CD4-positive, alpha-beta memory T cell (primary cell): ENCODE data around the gene NHLRC4. TPM values are rescaled to one million over a fixed set of nuclear protein-coding genes. Genes with fewer than 3 reads are reported as not detected.
A peak's percentile ranks its signal among the peaks of the same experiment; 100 is the strongest.

ENCODE experiments used
- CTCF ChIA-PET: fragments of 350-600 bp; sonication (Branson Sonifier 250); formaldehyde crosslinking; loops from one replicate; lab custom pipeline; 2021; ENCODE audit warnings: inconsistent platforms; ENCODE audit not compliant: partially characterized antibody; lab: Charles Lee
- POLR2A ChIA-PET: fragments of 350-600 bp; sonication (Branson Sonifier 250); formaldehyde crosslinking; loops from one replicate; lab custom pipeline; 2021; ENCODE audit not compliant: partially characterized antibody; lab: Charles Lee
- DNase-seq, 5 donors: peaks; one replicate each; pipeline versions ENCODE4 v3.0.0 to v3.0.0-alpha.2; 2020 to 2022; ENCODE audit warnings: mixed read lengths in 1 of 5
- H3K27ac ChIP-seq: one replicate; pipeline ENCODE4 v1.7.0; 2013; ENCODE audit warnings: low read depth, low read length
- H3K27me3 ChIP-seq: 2 replicates; pipeline ENCODE4 v1.7.0; 2013; ENCODE audit warnings: mild to moderate bottlenecking, low read length, moderate library complexity; ENCODE audit not compliant: insufficient read depth
- H3K36me3 ChIP-seq: 2 replicates; pipeline ENCODE4 v1.7.0; 2013; ENCODE audit warnings: mild to moderate bottlenecking, low read length, moderate library complexity; ENCODE audit not compliant: insufficient read depth
- H3K4me1 ChIP-seq: 2 replicates; pipeline ENCODE4 v1.7.0; 2013; ENCODE audit warnings: mild to moderate bottlenecking, low read length, moderate library complexity; ENCODE audit not compliant: insufficient read depth
- H3K4me3 ChIP-seq, 2 donors: one replicate each; pipeline ENCODE4 v1.7.0; 2013; ENCODE audit warnings: low read length in 2 of 2, mild to moderate bottlenecking in 1 of 2
- H3K9me3 ChIP-seq, 2 donors: one replicate each; pipeline ENCODE4 v1.7.0; 2013; ENCODE audit warnings: low read length in 2 of 2, control low read depth in 1 of 2; ENCODE audit not compliant: control insufficient read depth in 1 of 2
- H3K27ac Mint-ChIP-seq, 7 donors: one replicate each; pipeline ENCODE4 v1.8.0; 2020 to 2021; ENCODE audit warnings: mixed read lengths in 7 of 7, mild to moderate bottlenecking in 6 of 7, inconsistent platforms in 3 of 7, moderate library complexity in 3 of 7
- H3K27me3 Mint-ChIP-seq, 2 donors: one replicate each; pipeline ENCODE4 v1.8.0; 2020 to 2021; ENCODE audit warnings: mixed read lengths in 2 of 2
- H3K36me3 Mint-ChIP-seq, 2 donors: one replicate each; pipeline ENCODE4 v1.8.0; 2020 to 2021; ENCODE audit warnings: mixed read lengths in 2 of 2, inconsistent platforms in 1 of 2, mild to moderate bottlenecking in 1 of 2
- H3K4me1 Mint-ChIP-seq, 4 donors: one replicate each; pipeline ENCODE4 v1.8.0; 2020 to 2021; ENCODE audit warnings: mixed read lengths in 4 of 4, mild to moderate bottlenecking in 1 of 4
- H3K4me3 Mint-ChIP-seq, 8 donors: one replicate each; pipeline ENCODE4 v1.8.0; 2020 to 2021; ENCODE audit warnings: mixed read lengths in 8 of 8, mild to moderate bottlenecking in 7 of 8, moderate library complexity in 6 of 8, inconsistent platforms in 3 of 8
- H3K9me3 Mint-ChIP-seq, 8 donors: one replicate each; pipeline ENCODE4 v1.8.0; 2020 to 2021; ENCODE audit warnings: mixed read lengths in 8 of 8, mild to moderate bottlenecking in 5 of 8, inconsistent platforms in 3 of 8, moderate library complexity in 1 of 8
- intact Hi-C: fragments of 100-400 bp; cut with micrococcal nuclease; formaldehyde crosslinking; loops from one replicate; pipeline ENCODE4 v1.15.1; 2023
- polyA plus RNA-seq, 2 donors: library from polyadenylated mRNA; unstranded; fragments of 300-500 nt; fragmentation: Illumina TruSeq; gene quantifications; one replicate each; pipeline ENCODE4 v1.2.3, GENCODE V29; 2021
- total RNA-seq, 2 experiments: library from RNA; stranded (reverse); gene quantifications; one replicate each; pipeline ENCODE4 v1.2.3, GENCODE V29; 2021

NHLRC4 gene
- total and polyA plus RNA-seq, 4 experiments from 2014 or later: 2.1 to 3.2 (median 2.5) TPM

DNA sequence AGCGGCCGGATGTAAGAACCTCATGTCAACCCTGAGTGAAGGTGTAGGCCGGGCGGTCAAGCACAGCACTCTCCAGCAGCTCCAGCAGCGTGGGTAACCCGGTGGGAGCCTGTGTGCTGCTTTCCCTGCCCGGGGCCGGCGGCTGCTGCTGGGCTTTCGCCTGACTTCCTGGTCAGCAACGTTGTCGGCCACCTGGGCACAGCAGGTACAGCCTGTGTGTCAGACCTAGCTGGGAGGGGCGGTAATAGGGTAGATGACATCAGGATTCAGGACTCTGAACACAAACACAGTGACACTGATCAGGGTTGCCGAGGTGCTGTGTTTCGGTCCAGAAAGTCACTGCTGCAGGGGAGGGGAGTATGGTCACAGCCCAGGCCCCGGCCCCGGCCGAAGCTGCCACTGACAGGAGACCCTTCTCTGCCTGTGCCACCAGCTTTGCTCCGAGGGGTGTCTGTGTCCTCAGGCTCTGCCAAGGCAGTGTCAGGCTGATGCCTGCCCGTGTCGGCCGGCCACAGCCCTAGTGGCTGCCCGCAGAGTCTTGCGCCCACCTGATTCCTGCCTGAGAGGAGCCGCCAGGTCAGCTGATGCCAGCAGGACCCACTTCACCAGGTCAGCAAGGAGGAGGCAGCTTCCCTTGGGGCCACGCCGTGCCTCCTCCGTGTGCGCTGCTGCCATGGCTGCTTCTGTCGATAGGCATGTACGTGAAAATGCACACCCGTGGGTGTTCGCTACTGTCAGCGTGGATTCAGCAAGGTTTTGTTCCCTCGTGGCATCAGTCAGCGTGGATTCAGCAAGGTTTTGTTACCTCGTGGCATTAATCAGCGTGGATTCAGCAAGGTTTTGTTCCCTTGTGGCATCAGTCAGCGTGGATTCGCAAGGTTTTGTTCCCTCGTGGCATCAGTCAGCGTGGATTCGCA, 32.3 kb downstream of the NHLRC4 start:
- Histone ChIP-seq H3K27ac (no peak overlapping the region), H3K27me3 (no peaks in the 10 kb centered on the region), H3K4me1 (no peaks in the 10 kb centered on the region), H3K36me3 (peaks cover 7% of the 10 kb centered on the region), H3K4me3 (no peak overlapping the region), H3K9me3 (no peaks in the 10 kb centered on the region)
- ChIA-PET POLR2A (interaction anchor here (0.9 kb wide), 1 partner anchor 10 kb away, joined by 3 read pairs; no protein-coding TSS in a partner anchor), CTCF (no interaction called here)
- intact Hi-C loops: no loop called here
- no peak overlapping the region for H3K4me3 Mint-ChIP-seq
- H3K36me3 Mint-ChIP-seq: peaks cover 3 to 10% of the 10 kb centered on the region in 2 donors
- peaks cover 0 to 2% (median 0%) of the 10 kb centered on the region in 8 donors for H3K9me3 Mint-ChIP-seq
- peaks cover 5 to 25% (median 11%) of the 10 kb centered on the region in 4 donors for H3K4me1 Mint-ChIP-seq
- H3K27ac Mint-ChIP-seq: no peak overlapping the region
- no peaks in the 10 kb centered on the region for H3K27me3 Mint-ChIP-seq
- no peak for DNase-seq

DNA sequence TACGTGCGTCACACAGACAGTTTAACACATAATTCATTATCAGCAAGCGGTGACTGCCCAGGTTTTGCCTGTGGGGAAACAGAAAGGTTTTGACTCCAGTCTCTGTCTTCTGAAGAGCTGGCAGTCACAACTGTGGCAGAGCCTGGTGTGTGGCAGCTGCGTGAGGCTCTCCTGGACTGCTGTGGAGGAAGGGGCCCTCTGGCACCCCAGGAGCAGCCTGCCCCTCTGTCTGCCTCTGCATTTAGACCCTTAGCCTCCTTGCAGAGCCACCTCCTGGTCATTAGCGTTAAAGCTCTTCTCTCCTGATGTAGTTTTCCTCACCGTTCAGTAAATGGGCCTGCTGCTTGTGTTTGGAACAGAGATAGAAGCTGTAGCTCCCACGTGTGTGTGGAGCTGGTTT, 34.0 kb downstream of the NHLRC4 start:
- H3K36me3 Mint-ChIP-seq: peaks cover 7 to 9% of the 10 kb centered on the region in 2 donors
- Histone ChIP-seq H3K4me1 (no peaks in the 10 kb centered on the region), H3K9me3 (no peaks in the 10 kb centered on the region), H3K36me3 (peaks cover 7% of the 10 kb centered on the region), H3K27ac (no peak overlapping the region), H3K4me3 (no peak overlapping the region), H3K27me3 (no peaks in the 10 kb centered on the region)
- no peak for DNase-seq
- no peaks in the 10 kb centered on the region for H3K27me3 Mint-ChIP-seq
- H3K27ac Mint-ChIP-seq: no peak overlapping the region
- H3K4me3 Mint-ChIP-seq: no peak overlapping the region
- CTCF ChIA-PET: no interaction called here
- H3K9me3 Mint-ChIP-seq: peaks cover 0 to 2% (median 0%) of the 10 kb centered on the region in 8 donors
- POLR2A ChIA-PET: no interaction called here
- peaks cover 4 to 14% (median 10%) of the 10 kb centered on the region in 4 donors for H3K4me1 Mint-ChIP-seq
- intact Hi-C loops: no loop called here

DNA sequence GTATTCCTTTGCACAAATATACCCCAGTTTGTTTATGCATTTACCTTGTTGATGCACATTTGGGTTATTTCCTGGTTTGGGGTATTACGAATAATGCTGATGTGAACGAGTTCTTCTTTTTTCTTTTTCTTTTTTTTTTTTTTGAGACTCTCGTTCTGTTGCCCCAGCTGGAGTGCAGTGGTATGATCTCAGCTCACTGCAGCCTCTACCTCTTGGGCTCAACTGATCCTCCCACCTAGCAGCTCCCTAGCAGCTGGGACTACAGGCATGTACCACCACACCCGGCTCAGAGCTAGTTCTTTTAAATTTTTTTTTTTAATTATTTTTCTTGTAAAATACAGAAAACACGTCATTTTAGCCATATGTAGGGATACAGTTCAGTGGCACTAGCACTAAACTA, 37.1 kb downstream of the NHLRC4 start:
- Mint-ChIP-seq H3K27me3 (no peaks in the 10 kb centered on the region), H3K36me3 (peaks cover 0 to 4% of the 10 kb centered on the region in 2 donors), H3K27ac (no peak overlapping the region), H3K9me3 (no peaks in the 10 kb centered on the region), H3K4me1 (peaks cover 0 to 14% (median 6%) of the 10 kb centered on the region in 4 donors), H3K4me3 (no peak overlapping the region)
- no peak overlapping the region for H3K4me3 ChIP-seq
- intact Hi-C loops: no loop called here
- no peaks in the 10 kb centered on the region for H3K27me3 ChIP-seq
- H3K36me3 ChIP-seq: peaks cover 3% of the 10 kb centered on the region
- no peaks in the 10 kb centered on the region for H3K4me1 ChIP-seq
- no peak overlapping the region for H3K27ac ChIP-seq
- ChIA-PET CTCF (no interaction called here), POLR2A (no interaction called here)
- no peaks in the 10 kb centered on the region for H3K9me3 ChIP-seq
- DNase-seq: no peak

DNA sequence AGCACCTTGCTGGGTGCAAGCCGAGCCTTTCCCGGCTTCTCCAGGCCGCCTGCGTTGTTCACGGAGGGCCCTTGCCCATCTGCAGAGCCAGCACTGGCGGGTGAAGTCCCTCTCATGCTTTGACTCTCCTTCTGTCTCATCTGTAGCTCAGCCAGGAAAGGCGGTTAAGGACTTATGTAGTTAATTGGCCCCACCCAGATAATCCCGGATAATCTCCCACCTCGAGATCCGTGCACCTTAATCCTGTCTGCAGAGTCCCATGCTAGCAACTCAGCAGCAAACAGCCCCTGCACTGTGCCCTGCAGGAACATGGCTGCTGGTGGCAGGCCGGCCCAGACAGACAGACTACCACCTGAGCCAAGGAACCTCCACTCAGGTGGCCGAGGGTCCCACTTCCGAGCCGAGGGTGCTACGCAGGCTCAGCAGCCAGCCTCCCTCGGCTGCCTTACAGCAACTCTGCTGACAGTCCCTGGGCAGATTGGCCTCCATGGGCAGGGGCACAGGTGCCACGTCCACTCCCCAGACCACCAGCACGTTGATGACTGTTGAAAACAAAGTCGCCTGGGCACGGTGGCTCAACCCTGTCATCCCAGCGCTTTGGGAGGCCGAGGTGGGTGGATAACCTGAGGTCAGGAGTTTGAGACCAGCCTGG, 40.0 kb downstream of the NHLRC4 start:
- Histone ChIP-seq H3K36me3 (no peaks in the 10 kb centered on the region), H3K27ac (no peak overlapping the region), H3K4me1 (no peaks in the 10 kb centered on the region), H3K9me3 (no peaks in the 10 kb centered on the region), H3K27me3 (no peaks in the 10 kb centered on the region), H3K4me3 (no peak overlapping the region)
- no peak overlapping the region for H3K4me3 Mint-ChIP-seq
- peaks cover 0 to 4% of the 10 kb centered on the region in 2 donors for H3K36me3 Mint-ChIP-seq
- intact Hi-C loops: no loop called here
- ChIA-PET POLR2A (no interaction called here), CTCF (no interaction called here)
- H3K4me1 Mint-ChIP-seq: peaks cover 2 to 22% (median 7%) of the 10 kb centered on the region in 4 donors
- DNase-seq: no peak
- H3K9me3 Mint-ChIP-seq: no peaks in the 10 kb centered on the region
- no peaks in the 10 kb centered on the region for H3K27me3 Mint-ChIP-seq
- H3K27ac Mint-ChIP-seq: no peak overlapping the region

DNA sequence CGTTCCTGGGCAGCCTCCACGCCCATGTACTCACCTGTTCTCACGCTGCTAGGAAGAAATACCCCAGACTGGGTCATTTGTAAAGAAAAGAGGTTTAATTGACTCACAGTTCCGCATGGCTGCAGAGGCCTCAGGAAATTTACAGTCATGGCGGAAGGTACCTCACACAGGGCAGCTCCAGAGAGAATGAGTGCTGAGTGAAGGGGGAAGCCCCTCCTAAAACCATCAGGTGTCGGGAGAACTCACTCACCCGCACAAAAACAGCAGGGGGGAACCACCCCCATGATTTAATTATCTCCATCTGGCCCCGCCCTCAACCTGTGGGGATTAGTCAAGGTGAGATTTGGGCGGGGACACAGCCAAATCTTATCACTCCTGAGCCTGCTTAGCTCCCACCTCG, 41.2 kb downstream of the NHLRC4 start:
- no peak for DNase-seq
- Mint-ChIP-seq H3K36me3 (peaks cover 0 to 4% of the 10 kb centered on the region in 2 donors), H3K27ac (no peak overlapping the region), H3K27me3 (no peaks in the 10 kb centered on the region), H3K9me3 (no peaks in the 10 kb centered on the region), H3K4me3 (no peak overlapping the region), H3K4me1 (peaks cover 2 to 16% (median 6%) of the 10 kb centered on the region in 4 donors)
- no peak overlapping the region for H3K4me3 ChIP-seq
- H3K27ac ChIP-seq: no peak overlapping the region
- POLR2A ChIA-PET: no interaction called here
- CTCF ChIA-PET: no interaction called here
- intact Hi-C loops: no loop called here
- H3K9me3 ChIP-seq: no peaks in the 10 kb centered on the region
- no peaks in the 10 kb centered on the region for H3K36me3 ChIP-seq
- no peaks in the 10 kb centered on the region for H3K4me1 ChIP-seq
- H3K27me3 ChIP-seq: no peaks in the 10 kb centered on the region

DNA sequence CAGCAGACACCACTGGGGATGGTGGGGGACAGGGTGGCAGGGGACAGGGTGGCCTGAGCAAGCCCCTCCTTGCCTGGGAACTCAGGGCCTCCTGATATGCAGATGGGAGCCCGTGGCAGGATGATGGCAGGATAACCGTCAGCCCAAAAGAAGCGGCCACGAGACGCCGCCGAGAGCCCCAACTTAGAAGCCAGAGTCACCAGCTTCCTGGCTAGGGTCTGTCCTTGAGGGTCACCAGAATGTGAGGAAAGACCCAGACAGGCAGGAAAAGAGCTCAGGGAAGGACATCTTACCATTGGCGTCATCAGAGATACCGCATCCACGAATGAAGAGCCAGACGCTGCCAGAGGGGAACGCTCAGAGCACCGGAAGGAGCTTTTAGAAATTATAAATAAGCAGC, 42.5 kb downstream of the NHLRC4 start:
- intact Hi-C loops: no loop called here
- H3K9me3 ChIP-seq: no peaks in the 10 kb centered on the region
- H3K27me3 ChIP-seq: no peaks in the 10 kb centered on the region
- ChIA-PET CTCF (interaction anchor here (1.1 to 2.1 kb wide), 2 partner anchors 14 to 31 kb away, joined by 3 to 4 read pairs; no protein-coding TSS in a partner anchor), POLR2A (interaction anchor here (1.1 kb wide), 1 partner anchor 27 kb away, joined by 3 read pairs; the partner anchor contains the start of gene METTL26)
- H3K36me3 ChIP-seq: no peaks in the 10 kb centered on the region
- no peak overlapping the region for H3K27ac ChIP-seq
- no peak overlapping the region for H3K4me3 Mint-ChIP-seq
- H3K9me3 Mint-ChIP-seq: no peaks in the 10 kb centered on the region
- peaks cover 0 to 4% of the 10 kb centered on the region in 2 donors for H3K36me3 Mint-ChIP-seq
- H3K27ac Mint-ChIP-seq: peak overlapping the region in 5 of 7 donors; percentile 8 to 81 (median 20)
- H3K4me1 Mint-ChIP-seq: peaks cover 3 to 12% (median 5%) of the 10 kb centered on the region in 4 donors
- no peaks in the 10 kb centered on the region for H3K27me3 Mint-ChIP-seq
- H3K4me3 ChIP-seq: no peak overlapping the region
- H3K4me1 ChIP-seq: no peaks in the 10 kb centered on the region
- DNase-seq: no peak

DNA sequence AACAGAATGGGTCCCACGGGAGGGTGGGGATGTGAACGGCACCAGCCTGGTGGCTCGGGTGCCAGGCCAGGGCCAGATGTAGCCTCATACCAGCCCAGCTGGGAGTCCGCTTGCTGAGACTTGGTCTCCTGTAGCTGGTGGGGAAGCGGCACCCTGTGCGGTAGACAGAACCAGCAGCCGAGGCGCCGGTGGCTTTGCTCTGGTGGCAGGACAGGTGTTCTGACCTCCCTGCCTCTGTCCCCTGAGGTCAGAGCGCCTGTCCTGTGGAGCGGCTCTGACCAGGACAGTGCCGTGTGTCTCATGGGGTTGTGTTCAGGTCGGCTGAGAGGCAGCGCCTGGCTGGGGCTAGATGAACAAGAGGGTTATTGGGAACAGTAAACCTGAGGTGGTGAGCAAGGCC, 43.2 kb downstream of the NHLRC4 start:
- Mint-ChIP-seq H3K27ac (no peak overlapping the region), H3K9me3 (no peaks in the 10 kb centered on the region), H3K36me3 (peaks cover 4 to 5% of the 10 kb centered on the region in 2 donors), H3K4me1 (peaks cover 3 to 16% (median 8%) of the 10 kb centered on the region in 4 donors), H3K27me3 (no peaks in the 10 kb centered on the region), H3K4me3 (no peak overlapping the region)
- H3K27ac ChIP-seq: no peak overlapping the region
- intact Hi-C loops: loop anchor here (2.0 kb wide), 1 partner anchor 31 kb away; no protein-coding TSS in a partner anchor
- H3K4me3 ChIP-seq: no peak overlapping the region
- H3K36me3 ChIP-seq: no peaks in the 10 kb centered on the region
- POLR2A ChIA-PET: interaction anchor here (1.1 kb wide), 1 partner anchor 26 kb away, joined by 3 read pairs; the partner anchor contains the start of gene METTL26
- DNase-seq: no peak
- no peaks in the 10 kb centered on the region for H3K9me3 ChIP-seq
- no peaks in the 10 kb centered on the region for H3K27me3 ChIP-seq
- CTCF ChIA-PET: interaction anchor here (0.8 to 2.1 kb wide), 3 partner anchors 14 to 32 kb away, joined by 3 to 4 read pairs (median 3); no protein-coding TSS in a partner anchor
- H3K4me1 ChIP-seq: no peaks in the 10 kb centered on the region
